MM.1S (cell line): Measurements from ENCODE around the gene MRPL20.
"Not testable (repeated sequence)": the region's sequence is repeated elsewhere in the genome, so short reads cannot be mapped to it uniquely, and the experiment has no call there.

Experiments
- CTCF ChIP-seq: fragments of 300-600 bp; sonication (generic); IDR thresholded peaks from 2 replicates; pipeline ENCODE4 v1.5.1; 2016; ENCODE audit warnings: antibody characterized with exemption, low read length, mixed read lengths
- EZH2 ChIP-seq: fragments of 300-600 bp; sonication (generic); optimal IDR thresholded peaks from 2 replicates; pipeline ENCODE3; 2017; ENCODE audit warnings: low read depth, mild to moderate bottlenecking, antibody characterized with exemption, low read length, mixed read lengths
- EZH2phosphoT487 ChIP-seq: fragments of 300-600 bp; sonication (generic); IDR thresholded peaks from 2 replicates; pipeline ENCODE4 v1.6.1; 2018; ENCODE audit warnings: antibody characterized with exemption, low read length

DNA sequence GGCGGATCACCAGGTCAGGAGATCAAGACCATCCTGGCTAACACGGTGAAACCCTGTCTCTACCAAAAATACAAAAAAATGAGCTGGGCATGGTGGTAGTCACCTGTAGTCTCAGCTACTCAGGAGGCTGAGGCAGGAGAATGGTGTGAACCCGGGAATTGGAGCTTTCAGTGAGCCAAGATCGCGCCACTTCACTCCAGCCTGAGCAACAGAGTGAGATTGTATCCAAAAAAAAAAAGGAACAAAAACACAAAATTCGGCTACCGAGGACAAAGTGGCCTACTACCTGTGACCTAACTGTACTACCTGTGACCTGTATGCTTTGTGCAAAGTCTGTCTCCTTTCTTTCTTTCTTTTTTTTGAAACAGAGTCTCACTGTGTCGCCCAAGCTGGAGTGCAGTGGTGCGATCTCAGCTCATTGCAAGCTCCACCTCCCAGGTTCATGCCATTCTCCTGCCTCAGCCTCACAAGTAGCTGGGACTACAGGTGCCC is 4.1 kb downstream of the MRPL20 start:
- TF ChIP-seq EZH2, CTCF, EZH2phosphoT487: not testable (repeated sequence)
